Measurements from ENCODE around the gene MIP.

The MIP gene

DNA sequence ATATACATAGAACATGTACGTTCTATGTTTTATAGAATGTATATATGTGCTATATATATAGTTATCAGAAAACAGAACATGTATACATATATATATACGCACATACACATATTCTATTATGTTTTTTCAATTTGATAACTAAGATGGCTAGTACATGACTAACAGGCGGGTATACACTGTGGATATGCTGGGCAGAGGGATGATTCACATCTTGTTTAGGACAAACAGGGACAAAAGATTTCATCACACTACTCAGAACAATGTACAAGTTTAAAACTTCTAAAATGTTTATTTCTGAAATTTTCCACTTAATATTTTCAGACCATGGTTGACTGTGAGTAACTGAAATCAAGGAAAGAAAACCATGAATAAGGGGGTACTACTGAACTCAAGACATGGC is 22.6 kb downstream of the MIP start:
- H3K36me3 ChIP-seq (ENCODE audit: insufficient read depth, low read length), result peaks cover 63% of the 10 kb centered on the region
- no peaks in the 10 kb centered on the region for H3K27me3 ChIP-seq (ENCODE audit: insufficient read depth, low read length)
- no peaks in the 10 kb centered on the region for H3K4me1 ChIP-seq (ENCODE audit: insufficient read depth, low read length)
- WGBS, result no CpG with 5 or more reads among the region's 3 CpGs
- H3K4me3 ChIP-seq (ENCODE audit: low read length), result no peak overlapping the region
- no peak overlapping the region for H3K27ac ChIP-seq (ENCODE audit: low read depth, low read length)
- no peak overlapping the region for H3K9ac ChIP-seq (ENCODE audit: low read depth, low read length)
- H3K9me3 ChIP-seq (ENCODE audit: insufficient read depth, low read depth, low read length), result no peaks in the 10 kb centered on the region

GRCh38 chr12:56431288-56431687 is 23.2 kb downstream of the MIP start:
- Histone ChIP-seq H3K4me1 (ENCODE audit: insufficient read depth, low read length) (no peaks in the 10 kb centered on the region), H3K9me3 (ENCODE audit: insufficient read depth, low read depth, low read length) (no peaks in the 10 kb centered on the region), H3K36me3 (ENCODE audit: insufficient read depth, low read length) (peaks cover 66% of the 10 kb centered on the region), H3K27ac (ENCODE audit: low read depth, low read length) (no peak overlapping the region), H3K4me3 (ENCODE audit: low read length) (no peak overlapping the region), H3K9ac (ENCODE audit: low read depth, low read length) (no peak overlapping the region), H3K27me3 (ENCODE audit: insufficient read depth, low read length) (no peaks in the 10 kb centered on the region)
- 97% methylated on average over 11 of the region's 11 CpGs for WGBS

DNA sequence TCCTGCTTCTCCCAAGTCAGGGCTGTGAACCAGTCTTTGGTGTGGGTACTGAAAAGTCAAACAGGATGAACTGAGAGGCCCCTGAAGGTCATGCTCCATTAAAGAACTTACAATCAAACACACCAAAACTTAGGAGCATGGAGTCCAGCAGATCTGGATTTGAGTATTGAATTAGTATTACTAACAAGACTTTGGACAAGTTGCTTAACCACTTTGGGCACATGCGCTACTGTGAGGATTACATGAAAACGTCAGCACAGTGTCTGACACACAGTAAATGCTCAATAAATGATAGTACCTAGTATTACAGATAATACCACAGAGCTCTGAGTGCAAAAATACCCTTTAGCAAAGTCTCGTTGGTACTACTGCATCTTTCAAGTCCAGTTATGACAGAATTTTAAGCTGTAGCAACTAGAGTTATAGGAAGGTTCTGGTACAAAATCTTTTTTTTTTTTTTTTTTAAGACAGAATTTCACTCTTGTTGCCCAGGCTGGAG is 28.5 kb downstream of the MIP start:
- H3K36me3 ChIP-seq (ENCODE audit: insufficient read depth, low read length), result peaks cover 90% of the 10 kb centered on the region
- WGBS, result 64% methylated on average over 3 of the region's 3 CpGs

GRCh38 chr12:56425193-56425592 is 29.3 kb downstream of the MIP start:
- no peak overlapping the region for H3K9ac ChIP-seq (ENCODE audit: low read depth, low read length)
- H3K4me3 ChIP-seq (ENCODE audit: low read length), result no peak overlapping the region
- WGBS, result 100% methylated on average over 1 of the region's 1 CpG
- no peaks in the 10 kb centered on the region for H3K4me1 ChIP-seq (ENCODE audit: insufficient read depth, low read length)
- H3K9me3 ChIP-seq (ENCODE audit: insufficient read depth, low read depth, low read length), result no peaks in the 10 kb centered on the region
- H3K27me3 ChIP-seq (ENCODE audit: insufficient read depth, low read length), result no peaks in the 10 kb centered on the region
- no peak overlapping the region for H3K27ac ChIP-seq (ENCODE audit: low read depth, low read length)
- H3K36me3 ChIP-seq (ENCODE audit: insufficient read depth, low read length), result peaks cover 91% of the 10 kb centered on the region

More for the DNA sequence above, 28.5 kb downstream of the MIP start:
- Histone ChIP-seq H3K27ac (ENCODE audit: low read depth, low read length) (no peak overlapping the region), H3K4me1 (ENCODE audit: insufficient read depth, low read length) (no peaks in the 10 kb centered on the region), H3K4me3 (ENCODE audit: low read length) (no peak overlapping the region), H3K9ac (ENCODE audit: low read depth, low read length) (no peak overlapping the region), H3K9me3 (ENCODE audit: insufficient read depth, low read depth, low read length) (no peaks in the 10 kb centered on the region), H3K27me3 (ENCODE audit: insufficient read depth, low read length) (no peaks in the 10 kb centered on the region)

DNA sequence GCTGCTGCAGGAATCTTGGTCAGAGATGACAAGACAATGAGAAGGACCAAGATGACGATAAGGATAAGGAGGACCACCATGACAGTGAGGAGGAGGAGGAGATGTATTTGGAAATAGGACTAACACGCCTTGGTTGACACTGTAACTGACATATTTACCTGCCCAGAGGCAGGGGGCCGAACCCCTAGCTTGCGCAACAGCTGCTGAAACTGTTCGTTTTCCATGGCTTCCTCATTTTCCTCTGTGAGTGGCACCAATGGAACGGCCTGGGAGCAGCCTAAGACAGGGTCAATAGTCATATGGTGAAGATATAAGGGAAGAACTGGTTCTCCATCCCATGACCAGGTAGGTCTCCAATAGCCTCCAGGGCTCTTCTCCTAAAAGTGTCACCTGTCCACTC is 34.0 kb downstream of the MIP start:
- H3K9me3 ChIP-seq (ENCODE audit: insufficient read depth, low read depth, low read length), result no peaks in the 10 kb centered on the region
- WGBS, result 97% methylated on average over 6 of the region's 6 CpGs
- no peak overlapping the region for H3K9ac ChIP-seq (ENCODE audit: low read depth, low read length)
- peaks cover 95% of the 10 kb centered on the region for H3K36me3 ChIP-seq (ENCODE audit: insufficient read depth, low read length)
- H3K4me3 ChIP-seq (ENCODE audit: low read length), result no peak overlapping the region
- no peaks in the 10 kb centered on the region for H3K27me3 ChIP-seq (ENCODE audit: insufficient read depth, low read length)
- H3K4me1 ChIP-seq (ENCODE audit: insufficient read depth, low read length), result no peaks in the 10 kb centered on the region
- no peak overlapping the region for H3K27ac ChIP-seq (ENCODE audit: low read depth, low read length)

DNA sequence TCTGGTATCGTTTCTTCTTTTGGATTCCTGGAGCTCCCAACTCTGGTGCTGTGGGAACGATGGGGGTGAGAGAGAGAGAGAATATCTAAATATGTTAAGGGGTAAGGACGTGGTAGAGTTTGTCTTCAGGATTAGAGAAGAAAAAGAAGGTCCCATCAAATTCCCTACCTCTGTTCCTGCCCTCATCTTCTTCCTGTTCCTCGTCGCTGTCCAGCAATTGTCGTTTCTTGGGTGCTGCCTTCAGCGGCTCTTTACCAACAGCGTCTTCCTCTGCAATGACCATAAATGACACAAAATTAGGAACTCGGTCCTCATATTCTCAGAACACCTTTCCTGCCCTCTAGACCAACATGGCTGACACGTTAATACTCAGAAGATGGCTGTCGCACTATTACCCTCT is 36.7 kb downstream of the MIP start:
- H3K4me3 ChIP-seq (ENCODE audit: low read length), result no peak overlapping the region
- WGBS, result 96% methylated on average over 11 of the region's 11 CpGs
- H3K27me3 ChIP-seq (ENCODE audit: insufficient read depth, low read length), result no peaks in the 10 kb centered on the region
- H3K9me3 ChIP-seq (ENCODE audit: insufficient read depth, low read depth, low read length), result no peaks in the 10 kb centered on the region
- H3K36me3 ChIP-seq (ENCODE audit: insufficient read depth, low read length), result peaks cover 84% of the 10 kb centered on the region
- H3K9ac ChIP-seq (ENCODE audit: low read depth, low read length), result no peak overlapping the region
- no peak overlapping the region for H3K27ac ChIP-seq (ENCODE audit: low read depth, low read length)
- no peaks in the 10 kb centered on the region for H3K4me1 ChIP-seq (ENCODE audit: insufficient read depth, low read length)

DNA sequence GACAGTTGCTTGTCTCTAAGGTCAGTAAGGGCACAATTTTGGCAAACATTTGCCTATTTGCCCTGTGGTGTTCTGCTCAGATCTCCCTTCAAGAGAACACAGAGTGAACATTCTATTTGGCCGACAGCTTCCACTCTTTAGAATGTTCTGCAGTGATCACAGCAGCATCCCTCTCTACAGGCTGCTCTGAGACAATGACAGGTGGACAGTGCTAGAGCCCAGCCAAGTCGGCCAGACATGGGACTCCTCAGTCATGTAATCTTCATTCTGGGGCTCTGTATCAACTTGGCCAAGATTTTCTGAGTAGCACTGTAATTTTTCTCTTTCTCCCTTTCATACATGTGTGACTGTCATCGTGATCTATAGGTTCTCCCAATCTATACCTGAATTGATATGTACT is 40.1 kb downstream of the MIP start:
- H3K36me3 ChIP-seq (ENCODE audit: insufficient read depth, low read length), result peaks cover 52% of the 10 kb centered on the region
- no peaks in the 10 kb centered on the region for H3K27me3 ChIP-seq (ENCODE audit: insufficient read depth, low read length)
- no peak overlapping the region for H3K9ac ChIP-seq (ENCODE audit: low read depth, low read length)
- H3K9me3 ChIP-seq (ENCODE audit: insufficient read depth, low read depth, low read length), result no peaks in the 10 kb centered on the region
- no peak overlapping the region for H3K4me3 ChIP-seq (ENCODE audit: low read length)
- H3K27ac ChIP-seq (ENCODE audit: low read depth, low read length), result no peak overlapping the region
- WGBS, result 94% methylated on average over 3 of the region's 3 CpGs
- H3K4me1 ChIP-seq (ENCODE audit: insufficient read depth, low read length), result no peaks in the 10 kb centered on the region

DNA sequence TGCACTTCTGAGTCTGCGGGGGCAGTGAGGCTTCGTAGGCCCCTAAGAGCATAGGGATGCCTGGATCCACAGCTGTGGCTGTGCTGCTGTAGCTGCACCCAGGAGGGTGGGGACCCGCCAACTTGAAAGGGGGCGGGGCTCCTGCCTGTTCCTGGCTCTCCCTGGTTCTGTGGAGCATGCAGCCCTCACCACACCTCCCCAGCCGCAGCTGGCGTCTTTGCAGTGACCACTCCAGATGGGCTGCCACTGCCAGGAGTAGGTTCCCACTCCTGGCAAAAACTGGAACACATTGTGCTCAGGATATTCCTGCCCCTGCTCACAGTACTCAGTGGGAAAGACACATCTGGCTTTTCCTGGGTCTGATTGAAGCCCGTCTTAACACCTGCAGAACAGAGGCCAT is 41.1 kb downstream of the MIP start:
- Histone ChIP-seq H3K4me1 (ENCODE audit: insufficient read depth, low read length) (no peaks in the 10 kb centered on the region), H3K27ac (ENCODE audit: low read depth, low read length) (no peak overlapping the region), H3K9ac (ENCODE audit: low read depth, low read length) (no peak overlapping the region), H3K36me3 (ENCODE audit: insufficient read depth, low read length) (peaks cover 43% of the 10 kb centered on the region), H3K9me3 (ENCODE audit: insufficient read depth, low read depth, low read length) (no peaks in the 10 kb centered on the region), H3K4me3 (ENCODE audit: low read length) (no peak overlapping the region), H3K27me3 (ENCODE audit: insufficient read depth, low read length) (no peaks in the 10 kb centered on the region)
- 92% methylated on average over 7 of the region's 7 CpGs for WGBS

- H3K9ac ChIP-seq (ENCODE audit: low read depth, low read length), result no peak overlapping the region
- H3K27ac ChIP-seq (ENCODE audit: low read depth, low read length), result no peak overlapping the region
- 93% methylated on average over 5 of the region's 6 CpGs for WGBS
- no peak overlapping the region for H3K4me3 ChIP-seq (ENCODE audit: low read length)
- no peaks in the 10 kb centered on the region for H3K27me3 ChIP-seq (ENCODE audit: insufficient read depth, low read length)
- peaks cover 29% of the 10 kb centered on the region for H3K36me3 ChIP-seq (ENCODE audit: insufficient read depth, low read length)
- H3K4me1 ChIP-seq (ENCODE audit: insufficient read depth, low read length), result no peaks in the 10 kb centered on the region
- no peaks in the 10 kb centered on the region for H3K9me3 ChIP-seq (ENCODE audit: insufficient read depth, low read depth, low read length)
These were observed 42.4 kb downstream of the MIP start for GRCh38 chr12:56411781-56412639.

DNA sequence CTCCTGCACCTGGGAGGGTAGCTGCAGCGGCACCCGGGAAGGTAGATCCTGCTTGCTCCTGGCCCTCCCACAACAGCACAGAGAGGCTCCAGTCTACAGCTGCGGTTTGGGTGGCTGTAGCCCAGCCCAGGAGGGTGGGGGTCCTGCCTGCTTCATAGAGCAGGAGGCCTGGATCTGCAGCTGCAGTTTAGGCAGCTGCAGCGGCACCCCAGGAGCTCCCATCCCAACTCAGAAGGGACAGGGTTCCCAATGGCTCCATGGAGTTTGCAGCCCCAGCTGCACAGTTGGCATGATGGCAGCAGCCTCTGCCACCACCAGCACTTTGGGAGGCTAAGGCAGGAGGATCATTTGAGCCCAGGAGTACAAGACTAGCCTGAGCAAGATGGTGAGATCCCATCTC is 43.7 kb downstream of the MIP start:
- no peaks in the 10 kb centered on the region for H3K27me3 ChIP-seq (ENCODE audit: insufficient read depth, low read length)
- WGBS, result 92% methylated on average over 4 of the region's 4 CpGs

DNA sequence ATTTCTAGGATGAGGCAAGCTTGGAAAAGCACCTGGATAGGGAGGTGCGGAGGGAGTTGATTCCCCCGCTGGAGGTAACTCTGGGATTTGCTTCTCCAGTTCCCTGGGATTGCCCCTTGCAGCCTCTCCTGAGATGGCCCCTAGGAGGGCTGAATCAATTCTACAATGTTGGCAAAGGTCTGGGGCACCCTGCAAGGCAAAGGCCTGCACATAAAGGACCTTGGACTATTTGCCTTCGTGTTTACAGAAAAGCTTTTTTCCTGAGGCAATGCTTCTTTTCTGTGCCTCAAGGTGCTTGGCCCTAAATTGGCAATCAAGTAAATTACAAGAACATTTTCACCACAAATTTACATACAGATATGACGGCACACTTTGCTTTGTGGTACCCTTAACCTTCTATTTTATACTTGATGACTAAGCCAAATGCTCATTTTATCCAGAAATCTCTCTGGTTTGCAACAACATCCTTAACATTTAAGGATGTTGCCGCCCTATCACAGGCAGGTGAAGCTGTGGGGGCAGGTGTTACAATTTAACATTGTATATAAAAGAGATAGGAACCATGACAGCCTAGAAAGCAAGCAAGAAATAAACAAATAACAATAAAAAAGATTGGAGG is 45.5 kb downstream of the MIP start:
- H3K9me3 ChIP-seq (ENCODE audit: insufficient read depth, low read depth, low read length), result no peaks in the 10 kb centered on the region
- H3K27ac ChIP-seq (ENCODE audit: low read depth, low read length), result no peak overlapping the region
- H3K9ac ChIP-seq (ENCODE audit: low read depth, low read length), result no peak overlapping the region
- no peak overlapping the region for H3K4me3 ChIP-seq (ENCODE audit: low read length)
- H3K4me1 ChIP-seq (ENCODE audit: insufficient read depth, low read length), result no peaks in the 10 kb centered on the region
- H3K36me3 ChIP-seq (ENCODE audit: insufficient read depth, low read length), result peaks cover 5% of the 10 kb centered on the region
- H3K27me3 ChIP-seq (ENCODE audit: insufficient read depth, low read length), result no peaks in the 10 kb centered on the region
- WGBS, result 93% methylated on average over 4 of the region's 5 CpGs

More for the DNA sequence above, 43.7 kb downstream of the MIP start:
- Histone ChIP-seq H3K4me3 (ENCODE audit: low read length) (no peak overlapping the region), H3K27ac (ENCODE audit: low read depth, low read length) (no peak overlapping the region), H3K9ac (ENCODE audit: low read depth, low read length) (no peak overlapping the region), H3K4me1 (ENCODE audit: insufficient read depth, low read length) (no peaks in the 10 kb centered on the region), H3K9me3 (ENCODE audit: insufficient read depth, low read depth, low read length) (no peaks in the 10 kb centered on the region), H3K36me3 (ENCODE audit: insufficient read depth, low read length) (peaks cover 17% of the 10 kb centered on the region)

Data from HUES64 (cell line).